Kidney (tissue), 14 donors: ENCODE data around the gene FAM107A. TPM values are rescaled to one million over a fixed set of nuclear protein-coding genes. Genes with fewer than 3 reads are reported as not detected.
A peak's percentile ranks its signal among the peaks of the same experiment; 100 is the strongest.

Experiments used
- DNase-seq, 5 donors: peaks; one replicate each; pipeline ENCODE4 v3.0.0-alpha.2; 2013 to 2020
- FAIRE-seq: peaks from 2 replicates; lab custom pipeline; 2012; peaks lifted over from hg19 to GRCh38; lab: Jason Lieb, UNC
- H3K27ac ChIP-seq, 2 donors: one replicate each; pipeline ENCODE4 v1.7.0; 2013; ENCODE audit warnings: low read depth in 2 of 2, low read length in 2 of 2, inconsistent platforms in 1 of 2
- H3K27me3 ChIP-seq: one replicate; pipeline ENCODE4 v1.7.1; 2013; ENCODE audit warnings: low read length, inconsistent platforms; ENCODE audit not compliant: control insufficient read depth, insufficient read depth
- H3K36me3 ChIP-seq, 3 donors: one replicate each; pipeline versions ENCODE4 v1.7.0 to v1.7.1; 2013; ENCODE audit warnings: low read length in 3 of 3, control low read depth in 1 of 3, inconsistent platforms in 1 of 3; ENCODE audit not compliant: insufficient read depth in 3 of 3, control insufficient read depth in 2 of 3
- H3K4me1 ChIP-seq, 3 donors: one replicate each; pipeline versions ENCODE4 v1.7.0 to v1.7.1; 2013; ENCODE audit warnings: low read length in 3 of 3, inconsistent platforms in 1 of 3, low read depth in 1 of 3; ENCODE audit not compliant: control insufficient read depth in 2 of 3, insufficient read depth in 2 of 3
- H3K4me3 ChIP-seq, 3 donors: one replicate each; pipeline versions ENCODE4 v1.7.0 to v1.8.1; 2013; ENCODE audit warnings: low read length in 3 of 3, control low read depth in 1 of 3, inconsistent platforms in 1 of 3
- H3K9ac ChIP-seq, 3 donors: one replicate each; pipeline versions ENCODE4 v1.7.0 to v1.7.1; 2013; ENCODE audit warnings: low read length in 3 of 3, control low read depth in 1 of 3, inconsistent platforms in 1 of 3
- H3K9me3 ChIP-seq, 3 donors: one replicate each; pipeline versions ENCODE4 v1.7.0 to v1.7.1; 2013; ENCODE audit warnings: low read length in 3 of 3, control low read depth in 1 of 3, inconsistent platforms in 1 of 3; ENCODE audit not compliant: control insufficient read depth in 2 of 3, insufficient read depth in 1 of 3
- CTCF ChIP-seq: IDR thresholded peaks from 3 replicates; pipeline ENCODE4 v1.5.1; 2012; ENCODE audit warnings: mild to moderate bottlenecking, moderate library complexity, borderline replicate concordance; ENCODE audit not compliant: insufficient read depth; ENCODE audit errors: extremely low read depth
- intact Hi-C: fragments of 100-400 bp; cut with DNase I; formaldehyde crosslinking; loops from one replicate; pipeline ENCODE4 v1.11.1; 2022
- polyA plus RNA-seq: library from polyadenylated mRNA; stranded (reverse); fragments of 350-450 nt; fragmentation: Illumina TruSeq; extraction: RNeasy Lipid Tissue Mini Kit (QIAGEN cat#74804); gene quantifications from one replicate; pipeline ENCODE4 v1.2.3, GENCODE V29; 2014; ENCODE audit warnings: low read depth, low replicate concordance; ENCODE audit not compliant: insufficient read depth
- total RNA-seq: library from RNA; stranded (reverse); fragmentation: NEBNext Ultra II Directional; extraction: Animal tissue kit (Norgen Biotek cat#: 25700); gene quantifications from one replicate; pipeline ENCODE4 v1.2.1, GENCODE V29; 2021
- donor health status: control.
- donor health status: control.
- donor health status: control.
- donor health status: control.
- donor health status: control.
- donor health status: DM: yes; HTN: yes; CAD: no.
- donor health status: Normal renal cell carcinoma (clear cell type).

FAM107A gene
- total and polyA plus RNA-seq, 2 donors from 2014 or later, result 52.5 to 180 TPM

- intact Hi-C loops, result no loop called here
- no peak overlapping the region for H3K9ac ChIP-seq
- no peak for DNase-seq
- no peak for TF ChIP-seq CTCF
- H3K27ac ChIP-seq, result peak overlapping the region in 1 of 2 donors; percentile 15
- FAIRE-seq, result no peak
- no peaks in the 10 kb centered on the region for H3K36me3 ChIP-seq
- no peaks in the 10 kb centered on the region for H3K9me3 ChIP-seq
- H3K27me3 ChIP-seq, result no peaks in the 10 kb centered on the region
- H3K4me1 ChIP-seq, result peaks cover 0 to 2% (median 0%) of the 10 kb centered on the region in 3 donors
- no peak overlapping the region for H3K4me3 ChIP-seq
Measured at GRCh38 chr3:58594117-58594516, 16.9 kb upstream of the FAM107A start.

GRCh38 chr3:58591517-58592510 is 14.6 kb upstream of the FAM107A start:
- Histone ChIP-seq H3K4me3 (no peak overlapping the region), H3K4me1 (peaks cover 0 to under 1% (median 0%) of the 10 kb centered on the region in 3 donors), H3K9me3 (no peaks in the 10 kb centered on the region), H3K27ac (no peak overlapping the region), H3K36me3 (no peaks in the 10 kb centered on the region), H3K9ac (no peak overlapping the region), H3K27me3 (peaks cover 2% of the 10 kb centered on the region)
- TF ChIP-seq CTCF, result no peak
- intact Hi-C loops, result no loop called here
- FAIRE-seq (no peak), DNase-seq (no peak)

- Histone ChIP-seq H3K36me3 (no peaks in the 10 kb centered on the region), H3K4me1 (peaks cover 0 to 10% (median 6%) of the 10 kb centered on the region in 3 donors), H3K9ac (no peak overlapping the region), H3K27ac (no peak overlapping the region), H3K27me3 (peaks cover 2% of the 10 kb centered on the region), H3K9me3 (no peaks in the 10 kb centered on the region), H3K4me3 (no peak overlapping the region)
- no peak for TF ChIP-seq CTCF
- intact Hi-C loops, result no loop called here
- FAIRE-seq (no peak), DNase-seq (peak in 4 of 5 donors; percentile 61 to 87 (median 80))
Measured at GRCh38 chr3:58588030-58588614, 10.9 kb upstream of the FAM107A start.
